ENCODE results near the gene KY.

DNA sequence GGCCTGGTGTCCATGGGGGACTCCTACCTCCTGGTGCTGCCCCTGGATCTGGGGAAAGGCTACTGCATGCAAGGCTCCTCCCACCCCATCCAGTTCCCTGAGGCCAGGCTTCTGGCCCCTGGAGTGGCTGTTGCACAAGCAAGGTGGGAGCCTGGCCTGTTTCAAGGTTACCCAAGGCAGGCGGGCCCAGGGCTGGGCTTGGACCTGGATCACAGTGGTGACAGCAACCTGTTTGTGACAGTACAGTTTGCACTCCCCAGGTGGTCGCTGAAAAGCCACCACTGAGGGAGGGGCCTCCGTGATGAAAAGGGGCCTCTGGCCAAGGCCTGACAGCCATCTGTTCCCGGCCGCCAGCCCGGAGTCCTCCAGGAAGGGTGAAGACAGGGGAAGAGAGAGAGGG is 14.4 kb upstream of the KY start:
- TF ChIP-seq, protein P1, sequence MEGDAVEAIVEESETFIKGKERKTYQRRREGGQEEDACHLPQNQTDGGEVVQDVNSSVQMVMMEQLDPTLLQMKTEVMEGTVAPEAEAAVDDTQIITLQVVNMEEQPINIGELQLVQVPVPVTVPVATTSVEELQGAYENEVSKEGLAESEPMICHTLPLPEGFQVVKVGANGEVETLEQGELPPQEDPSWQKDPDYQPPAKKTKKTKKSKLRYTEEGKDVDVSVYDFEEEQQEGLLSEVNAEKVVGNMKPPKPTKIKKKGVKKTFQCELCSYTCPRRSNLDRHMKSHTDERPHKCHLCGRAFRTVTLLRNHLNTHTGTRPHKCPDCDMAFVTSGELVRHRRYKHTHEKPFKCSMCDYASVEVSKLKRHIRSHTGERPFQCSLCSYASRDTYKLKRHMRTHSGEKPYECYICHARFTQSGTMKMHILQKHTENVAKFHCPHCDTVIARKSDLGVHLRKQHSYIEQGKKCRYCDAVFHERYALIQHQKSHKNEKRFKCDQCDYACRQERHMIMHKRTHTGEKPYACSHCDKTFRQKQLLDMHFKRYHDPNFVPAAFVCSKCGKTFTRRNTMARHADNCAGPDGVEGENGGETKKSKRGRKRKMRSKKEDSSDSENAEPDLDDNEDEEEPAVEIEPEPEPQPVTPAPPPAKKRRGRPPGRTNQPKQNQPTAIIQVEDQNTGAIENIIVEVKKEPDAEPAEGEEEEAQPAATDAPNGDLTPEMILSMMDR (IDR thresholded peaks at IDR 0.05; ENCODE audit: low read depth, low read length, poor library complexity, severe bottlenecking), result no peak
- no peak for TF ChIP-seq EZH2phosphoT487 (IDR thresholded peaks at IDR 0.05; ENCODE audit: borderline replicate concordance, low read length)

Measured in DOHH2 (cell line).